Mesothelial cell of epicardium (in vitro differentiated cells): ENCODE measurements around the gene PYCR2. TPM values are rescaled to one million over a fixed set of nuclear protein-coding genes. Genes with fewer than 3 reads are reported as not detected.

ENCODE experiments used
- DNase-seq, 2 experiments: peaks; one replicate each; pipeline ENCODE4 v3.0.0; 2021; ENCODE audit warnings: low spot score in 2 of 2; ENCODE audit not compliant: unreplicated experiment in 2 of 2
- H3K27ac Mint-ChIP-seq: 2 replicates; pipeline ENCODE4 v1.8.0; 2021; ENCODE audit warnings: mixed read lengths
- H3K27me3 Mint-ChIP-seq: 2 replicates; pipeline ENCODE4 v1.8.0; 2021; ENCODE audit warnings: low read depth, mixed read lengths
- H3K36me3 Mint-ChIP-seq: 2 replicates; pipeline ENCODE4 v1.8.0; 2021; ENCODE audit warnings: mixed read lengths
- H3K4me1 Mint-ChIP-seq: 2 replicates; pipeline ENCODE4 v1.8.0; 2021; ENCODE audit warnings: mixed read lengths
- H3K4me3 Mint-ChIP-seq: 2 replicates; pipeline ENCODE4 v1.8.0; 2021; ENCODE audit warnings: mild to moderate bottlenecking, moderate library complexity, mixed read lengths
- H3K9me3 Mint-ChIP-seq: 2 replicates; pipeline ENCODE4 v1.8.0; 2021; ENCODE audit warnings: mixed read lengths
- CTCF ChIP-seq: fragments of 200-600 bp; sonication (generic); IDR thresholded peaks from one replicate; pipeline ENCODE4 v1.5.0; 2021; ENCODE audit warnings: antibody characterized with exemption; ENCODE audit not compliant: unreplicated experiment
- total RNA-seq: library from RNA; stranded (reverse); gene quantifications from 3 replicates; pipeline ENCODE4 v1.2.1, GENCODE V29; 2021

Gene PYCR2
- total RNA-seq, 1 donor from 2014 or later: 38.9 TPM

DNA sequence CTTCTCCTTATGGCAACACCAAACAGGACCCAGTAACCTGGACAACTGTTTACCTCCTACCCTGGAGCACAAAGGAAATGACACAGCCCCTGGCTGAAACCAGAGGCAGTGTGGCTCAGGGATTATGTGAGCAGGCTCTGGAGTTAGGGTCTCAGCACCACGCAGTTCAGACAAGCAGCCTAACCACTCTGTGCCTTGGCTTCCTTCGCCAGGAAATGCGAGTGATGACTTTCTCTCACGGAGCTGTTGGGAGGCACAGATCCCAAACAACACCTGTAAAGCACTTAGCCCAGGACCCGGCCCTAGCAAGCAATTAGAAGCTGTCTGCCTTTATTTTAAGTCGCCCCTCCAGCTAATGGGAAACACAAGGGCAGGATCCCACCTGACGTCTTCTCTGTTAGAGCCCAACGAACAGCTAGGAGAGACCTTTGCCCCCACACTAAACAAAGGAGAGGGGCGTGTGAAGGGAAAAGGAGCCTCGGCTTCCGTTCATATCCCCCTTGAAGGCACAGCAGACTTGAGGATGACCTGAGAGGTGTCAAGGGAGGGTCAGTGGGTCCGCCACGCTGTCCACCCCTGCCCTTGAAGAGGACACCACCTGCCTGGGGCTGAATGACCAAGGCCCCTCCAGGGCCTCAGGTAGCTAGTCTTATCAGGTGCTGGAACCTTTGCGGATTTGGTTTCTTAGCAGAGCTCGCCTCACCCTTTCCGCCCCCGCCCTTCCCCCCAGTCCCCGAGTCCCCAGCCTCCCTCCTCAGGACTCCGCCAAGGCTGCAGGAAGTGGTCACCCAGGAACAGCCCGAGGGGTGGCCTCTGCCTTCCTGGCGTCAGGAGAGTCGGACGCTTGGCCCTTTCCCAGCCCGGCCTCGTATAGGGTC, 42.7 kb downstream of the PYCR2 start:
- no peak for TF ChIP-seq CTCF
- no peaks in the 10 kb centered on the region for H3K9me3 Mint-ChIP-seq
- DNase-seq: no peak
- H3K27me3 Mint-ChIP-seq: peaks cover under 1% of the 10 kb centered on the region
- peak overlapping the region; percentile 83 for H3K4me3 Mint-ChIP-seq
- peak overlapping the region; percentile 85 for H3K27ac Mint-ChIP-seq
- H3K36me3 Mint-ChIP-seq: no peaks in the 10 kb centered on the region
- peaks cover 18% of the 10 kb centered on the region for H3K4me1 Mint-ChIP-seq

DNA sequence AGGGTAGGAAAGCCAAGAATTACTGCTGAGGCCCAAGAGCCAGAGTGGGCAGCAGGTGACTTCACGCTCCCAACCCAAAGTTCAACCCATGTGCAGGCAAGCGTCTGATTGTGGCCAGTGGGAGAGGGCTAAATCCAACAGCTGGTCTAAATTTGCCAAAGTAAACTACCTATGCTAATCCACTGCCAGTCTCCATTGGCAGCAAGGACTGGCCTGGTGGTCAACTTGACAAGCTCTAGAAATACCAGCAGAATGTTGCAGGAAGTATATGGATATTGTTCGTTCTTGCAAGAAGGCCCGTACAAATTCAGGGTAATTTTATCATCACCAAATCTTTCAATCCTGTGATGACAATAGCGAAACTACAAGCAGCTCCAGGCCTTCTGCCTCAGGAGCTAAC, 43.4 kb downstream of the PYCR2 start:
- Mint-ChIP-seq H3K27ac (peak overlapping the region; percentile 6), H3K4me1 (peaks cover 18% of the 10 kb centered on the region)

GRCh38 chr1:225880222-225880588, 43.8 kb downstream of the PYCR2 start:
- no peak overlapping the region for H3K27ac Mint-ChIP-seq

More for the DNA sequence above, 43.4 kb downstream of the PYCR2 start:
- TF ChIP-seq CTCF: no peak
- Mint-ChIP-seq H3K9me3 (no peaks in the 10 kb centered on the region), H3K36me3 (no peaks in the 10 kb centered on the region), H3K27me3 (no peaks in the 10 kb centered on the region), H3K4me3 (peak overlapping the region; percentile 83)
- no peak for DNase-seq

GRCh38 chr1:225879521-225880221, 44.4 kb downstream of the PYCR2 start:
- Mint-ChIP-seq H3K36me3 (no peaks in the 10 kb centered on the region), H3K27me3 (no peaks in the 10 kb centered on the region), H3K27ac (peak overlapping the region; percentile 7), H3K4me3 (no peak overlapping the region), H3K9me3 (no peaks in the 10 kb centered on the region), H3K4me1 (peaks cover 18% of the 10 kb centered on the region)
- TF ChIP-seq CTCF: no peak
- no peak for DNase-seq

More at GRCh38 chr1:225880222-225880588, 43.8 kb downstream of the PYCR2 start:
- H3K27me3 Mint-ChIP-seq: no peaks in the 10 kb centered on the region
- peak overlapping the region; percentile 83 for H3K4me3 Mint-ChIP-seq
- peaks cover 18% of the 10 kb centered on the region for H3K4me1 Mint-ChIP-seq
- no peak for DNase-seq
- H3K9me3 Mint-ChIP-seq: no peaks in the 10 kb centered on the region
- no peak for TF ChIP-seq CTCF
- H3K36me3 Mint-ChIP-seq: no peaks in the 10 kb centered on the region

- no peak for TF ChIP-seq CTCF
- H3K4me3 Mint-ChIP-seq: no peak overlapping the region
- H3K9me3 Mint-ChIP-seq: no peaks in the 10 kb centered on the region
- no peak for DNase-seq
- H3K27ac Mint-ChIP-seq: no peak overlapping the region
- H3K4me1 Mint-ChIP-seq: peaks cover 18% of the 10 kb centered on the region
- H3K27me3 Mint-ChIP-seq: no peaks in the 10 kb centered on the region
- H3K36me3 Mint-ChIP-seq: peaks cover 6% of the 10 kb centered on the region
Measured at GRCh38 chr1:225878282-225878681, 45.8 kb downstream of the PYCR2 start.
